Measurements from ENCODE around the gene KRTAP4-12. TPM values are rescaled to one million over a fixed set of nuclear protein-coding genes. Genes with fewer than 3 reads are reported as not detected.
"Not testable (repeated sequence)": the region's sequence is repeated elsewhere in the genome, so short reads cannot be mapped to it uniquely, and the experiment has no call there.

Gene KRTAP4-12
- total RNA-seq, 3 donors from 2014 or later, result not detected

- intact Hi-C loops (cut with DNase I, micrococcal nuclease), result no loop called here
- Histone ChIP-seq H3K4me1 (ENCODE audit: low read depth) (no peaks in the 10 kb centered on the region), H3K36me3 (ENCODE audit: low read depth) (no peaks in the 10 kb centered on the region), H3K4me3 (no peak overlapping the region), H3K9me3 (no peaks in the 10 kb centered on the region)
- ATAC-seq, result no peak
- no peak for TF ChIP-seq CTCF (IDR thresholded peaks at IDR 0.05)
- no peak for DNase-seq
Observed at GRCh38 chr17:41103896-41104295, 20.1 kb downstream of the KRTAP4-12 start.

GRCh38 chr17:41101586-41102259 is 22.3 kb downstream of the KRTAP4-12 start, which contains the start of gene KRTAP4-16:
KRTAP4-16 (minus strand) TSS chr17:41102209; CDS start chr17:41102209, 0 bp downstream.
- no peak for TF ChIP-seq CTCF (IDR thresholded peaks at IDR 0.05)
- no peak for ATAC-seq
- no peaks in the 10 kb centered on the region for H3K36me3 ChIP-seq (ENCODE audit: low read depth)
- no peaks in the 10 kb centered on the region for H3K9me3 ChIP-seq
- no peaks in the 10 kb centered on the region for H3K4me1 ChIP-seq (ENCODE audit: low read depth)
- intact Hi-C loops (cut with DNase I, micrococcal nuclease), result no loop called here
- DNase-seq, result no peak
- H3K4me3 ChIP-seq, result no peak within 1 kb of the TSS

DNA sequence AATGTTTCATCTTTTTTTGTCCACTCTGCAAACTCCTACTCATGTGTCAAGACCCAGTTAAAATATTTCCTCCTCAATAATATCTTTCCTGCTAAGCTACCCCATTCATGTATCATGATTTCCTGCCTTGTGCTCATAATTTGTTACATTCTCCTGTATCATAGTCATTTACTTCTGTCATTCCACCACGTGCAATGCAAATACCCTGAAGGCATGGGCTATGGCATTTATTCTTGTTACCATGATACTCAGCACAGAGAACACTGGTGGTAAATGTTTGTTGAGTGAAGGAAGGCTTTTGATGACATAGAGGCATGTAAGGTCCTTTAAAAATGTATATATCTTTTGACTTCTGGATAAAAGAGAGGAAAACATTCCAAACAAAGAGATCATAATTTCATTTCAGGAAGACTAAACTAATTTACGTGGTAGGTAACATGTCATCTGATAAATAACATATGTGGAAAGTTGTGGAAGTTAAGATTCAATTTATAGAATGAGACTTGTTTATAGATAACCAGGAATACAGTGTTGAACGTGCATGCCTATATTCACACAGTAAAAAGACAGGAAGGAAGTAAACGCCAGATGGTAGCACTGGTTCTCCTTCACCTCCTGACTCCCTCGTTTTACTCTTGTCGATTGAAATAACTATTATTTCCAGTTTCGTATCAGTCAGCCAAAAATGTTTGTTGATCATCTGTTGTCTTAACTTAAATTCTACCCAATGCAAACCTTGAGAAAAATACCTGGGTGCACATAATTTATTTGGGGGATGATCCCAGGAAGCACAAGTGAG is 24.1 kb downstream of the KRTAP4-12 start:
- ATAC-seq; DNase-seq; H3K36me3 ChIP-seq (ENCODE audit: low read depth); H3K4me1 ChIP-seq (ENCODE audit: low read depth); intact Hi-C loops (cut with DNase I, micrococcal nuclease); H3K9me3 ChIP-seq; H3K4me3 ChIP-seq: not testable (repeated sequence)

GRCh38 chr17:41098481-41098880 is 25.5 kb downstream of the KRTAP4-12 start:
- intact Hi-C loops (cut with DNase I, micrococcal nuclease), result no loop called here
- no peak for DNase-seq
- Histone ChIP-seq H3K4me3 (no peak overlapping the region), H3K4me1 (ENCODE audit: low read depth) (no peaks in the 10 kb centered on the region), H3K36me3 (ENCODE audit: low read depth) (no peaks in the 10 kb centered on the region), H3K9me3 (no peaks in the 10 kb centered on the region)
- no peak for TF ChIP-seq CTCF (IDR thresholded peaks at IDR 0.05)
- ATAC-seq, result no peak

GRCh38 chr17:41098042-41098441 is 25.9 kb downstream of the KRTAP4-12 start, which contains the start of gene KRTAP4-8:
KRTAP4-8 (minus strand) TSS chr17:41098142; CDS start chr17:41098084, 58 bp downstream.
- DNase-seq (no peak), ATAC-seq (no peak)
- H3K4me1 ChIP-seq (ENCODE audit: low read depth), result no peaks in the 10 kb centered on the region
- H3K36me3 ChIP-seq (ENCODE audit: low read depth), result no peaks in the 10 kb centered on the region
- intact Hi-C loops (cut with DNase I, micrococcal nuclease), result no loop called here
- no peaks in the 10 kb centered on the region for H3K9me3 ChIP-seq
- TF ChIP-seq CTCF (IDR thresholded peaks at IDR 0.05), result no peak
- H3K4me3 ChIP-seq, result no peak within 1 kb of the TSS

DNA sequence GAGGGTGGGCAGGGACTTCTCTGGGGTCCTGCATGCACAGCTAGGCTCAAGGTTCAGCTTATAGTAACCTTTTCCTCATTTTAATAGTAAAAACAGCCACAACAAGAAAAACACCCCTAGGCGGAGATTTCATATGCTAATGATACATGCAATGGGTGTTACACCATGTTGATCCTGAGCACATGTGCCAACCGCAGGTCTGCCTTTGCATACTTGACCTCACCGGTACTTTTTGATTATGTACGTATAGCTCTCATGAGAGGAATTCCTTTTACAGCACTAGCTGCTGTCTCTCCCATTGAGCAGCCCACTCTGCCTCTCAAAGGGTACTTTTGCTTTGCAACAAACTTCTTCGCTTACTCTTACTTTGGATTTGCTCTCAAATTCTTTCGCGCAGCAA is 27.9 kb downstream of the KRTAP4-12 start:
- Histone ChIP-seq H3K9me3 (no peaks in the 10 kb centered on the region), H3K4me3 (no peak overlapping the region), H3K36me3 (ENCODE audit: low read depth) (no peaks in the 10 kb centered on the region), H3K4me1 (ENCODE audit: low read depth) (no peaks in the 10 kb centered on the region)
- ATAC-seq, result no peak
- no peak for TF ChIP-seq CTCF (IDR thresholded peaks at IDR 0.05)
- intact Hi-C loops (cut with DNase I, micrococcal nuclease), result no loop called here
- no peak for DNase-seq

GRCh38 chr17:41088760-41089352 is 35.1 kb downstream of the KRTAP4-12 start:
- intact Hi-C loops (cut with DNase I, micrococcal nuclease); H3K4me1 ChIP-seq (ENCODE audit: low read depth); H3K4me3 ChIP-seq; H3K9me3 ChIP-seq; DNase-seq; ATAC-seq; H3K36me3 ChIP-seq (ENCODE audit: low read depth): not testable (repeated sequence)

GRCh38 chr17:41084100-41084856 is 39.7 kb downstream of the KRTAP4-12 start, which contains the start of gene KRTAP4-7:
KRTAP4-7 (plus strand) TSS chr17:41084150; CDS start chr17:41084207, 57 bp downstream.
- intact Hi-C loops (cut with DNase I, micrococcal nuclease), result not testable (repeated sequence)

More at GRCh38 chr17:41084100-41084856, 39.7 kb downstream of the KRTAP4-12 start, which contains the start of gene KRTAP4-7:
- not testable (repeated sequence) for H3K36me3 ChIP-seq (ENCODE audit: low read depth); H3K4me1 ChIP-seq (ENCODE audit: low read depth); ATAC-seq; H3K9me3 ChIP-seq; DNase-seq; H3K4me3 ChIP-seq

All from mucosa of descending colon (tissue), 3 donors.